GM19238 (cell line): Measurements from ENCODE around the gene C19orf47.

Experiments used
- DNase-seq: peaks from one replicate; pipeline ENCODE4 v3.0.0; 2011; ENCODE audit warnings: low spot score; ENCODE audit not compliant: insufficient read length

C19orf47 gene, protein sequence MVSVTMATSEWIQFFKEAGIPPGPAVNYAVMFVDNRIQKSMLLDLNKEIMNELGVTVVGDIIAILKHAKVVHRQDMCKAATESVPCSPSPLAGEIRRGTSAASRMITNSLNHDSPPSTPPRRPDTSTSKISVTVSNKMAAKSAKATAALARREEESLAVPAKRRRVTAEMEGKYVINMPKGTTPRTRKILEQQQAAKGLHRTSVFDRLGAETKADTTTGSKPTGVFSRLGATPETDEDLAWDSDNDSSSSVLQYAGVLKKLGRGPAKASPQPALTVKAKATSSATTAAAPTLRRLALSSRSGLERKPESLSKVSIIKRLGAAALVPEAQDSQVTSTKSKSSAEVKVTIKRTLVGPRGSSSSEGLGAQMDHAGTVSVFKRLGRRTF

GRCh38 chr19:40348125-40348913, at the start of gene C19orf47, which contains the start of gene PLD3:
Gene C19orf47 (minus strand): TSS chr19:40348397. CDS start chr19:40341857, 6,540 bp downstream.
Gene PLD3 (plus strand): TSS chr19:40348695. CDS start chr19:40366484, 17,789 bp downstream.
- peak; percentile 100 for DNase-seq

DNA sequence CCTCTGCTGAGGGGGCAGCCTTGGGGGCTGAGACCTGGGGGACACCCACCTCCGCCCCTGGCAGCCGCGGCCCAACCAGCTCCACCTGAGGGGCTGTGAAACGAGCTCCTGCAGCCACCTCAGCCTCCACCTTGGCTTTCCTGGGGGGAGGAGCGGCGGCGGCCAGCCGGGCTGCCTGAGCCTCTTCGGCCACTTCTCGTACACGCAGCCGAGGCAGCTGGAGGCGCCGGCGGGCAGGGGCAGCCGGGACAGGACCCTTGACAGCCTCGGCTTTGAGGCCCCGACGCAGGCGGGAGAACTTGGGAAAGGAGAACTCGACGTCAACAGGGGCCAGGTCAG, 49.3 kb upstream of the C19orf47 start:
- DNase-seq = no peak

- DNase-seq = no peak
Measured at GRCh38 chr19:40396886-40397567, 48.8 kb upstream of the C19orf47 start.

GRCh38 chr19:40395956-40396355, 47.8 kb upstream of the C19orf47 start:
- DNase-seq = no peak

- DNase-seq = no peak
Measured at GRCh38 chr19:40394816-40395210, 46.6 kb upstream of the C19orf47 start.

GRCh38 chr19:40393894-40394815, 46.0 kb upstream of the C19orf47 start:
- DNase-seq = no peak

- no peak for DNase-seq
Measured at GRCh38 chr19:40392894-40393517, 44.8 kb upstream of the C19orf47 start.

GRCh38 chr19:40392123-40392522, 43.9 kb upstream of the C19orf47 start:
- DNase-seq = no peak

- DNase-seq = no peak
Measured at GRCh38 chr19:40390084-40390742, 42.0 kb upstream of the C19orf47 start, which contains the start of gene HIPK4. Gene HIPK4 (minus strand): TSS chr19:40390181. CDS start chr19:40389902, 279 bp downstream.

GRCh38 chr19:40389404-40390083, 41.3 kb upstream of the C19orf47 start:
- no peak for DNase-seq

DNA sequence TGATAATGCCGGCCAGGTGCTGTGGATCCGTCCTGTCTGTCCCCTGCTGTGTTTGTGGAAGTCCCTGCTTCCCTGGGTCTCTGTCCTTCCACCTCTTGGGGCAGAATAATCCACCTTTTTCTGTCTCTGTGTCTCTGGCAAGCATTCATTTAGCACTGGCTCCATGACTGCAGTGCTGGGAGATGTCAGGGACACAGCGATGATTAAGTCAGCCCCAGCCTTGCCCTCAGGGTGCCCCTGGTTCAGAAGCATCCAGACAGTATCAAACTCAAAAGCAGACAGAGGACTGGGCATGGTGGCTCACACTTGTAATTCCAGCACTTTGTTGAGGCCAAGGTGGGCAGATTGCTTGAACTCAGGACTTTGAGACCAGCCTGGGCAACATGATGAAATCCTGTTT, 40.3 kb upstream of the C19orf47 start:
- no peak for DNase-seq

GRCh38 chr19:40387155-40387554, 39.0 kb upstream of the C19orf47 start:
- DNase-seq = no peak

DNA sequence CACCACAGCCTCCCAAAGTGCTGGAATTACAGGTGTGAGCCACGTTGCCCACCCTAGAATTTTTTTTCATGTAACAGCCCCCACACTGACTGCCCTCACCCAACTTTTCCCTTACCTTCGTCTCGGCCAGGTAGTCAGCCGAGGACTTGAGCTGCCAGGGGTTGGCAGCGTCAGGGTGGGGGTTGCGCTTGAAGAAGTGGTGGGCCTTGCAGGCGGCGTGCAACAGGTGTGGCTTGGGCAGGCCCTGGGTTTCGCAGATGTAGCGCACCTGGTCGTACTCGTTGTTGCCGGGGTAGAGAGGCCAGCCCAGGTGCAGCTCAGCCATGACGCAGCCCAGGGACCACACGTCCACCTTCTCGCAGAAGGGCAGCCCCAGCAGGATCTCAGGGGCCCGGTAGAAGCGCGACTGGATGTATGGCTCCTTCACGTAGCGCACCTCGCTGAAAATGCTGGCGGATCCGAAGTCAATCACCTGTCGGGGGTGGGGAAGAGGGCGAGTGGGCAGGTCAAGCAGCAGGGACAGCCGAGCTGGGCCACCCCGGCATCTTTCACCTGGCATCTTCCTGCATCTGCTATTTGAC, 35.6 kb upstream of the C19orf47 start:
- DNase-seq = no peak

GRCh38 chr19:40381321-40381720, 33.1 kb upstream of the C19orf47 start:
- no peak for DNase-seq

GRCh38 chr19:40380199-40381037, 32.2 kb upstream of the C19orf47 start:
- no peak for DNase-seq

GRCh38 chr19:40379446-40380198, 31.4 kb upstream of the C19orf47 start:
- DNase-seq = no peak

GRCh38 chr19:40378509-40378908, 30.3 kb upstream of the C19orf47 start:
- DNase-seq = no peak
